Activated CD4-positive, alpha-beta T cell treated with anti-CD3 and anti-CD28 coated beads, Interleukin-10, Interleukin-2, amounts not matched to agents 100 ng/mL and 50 ng/mL, durations not matched to agents 16 hours and 8 hours (primary cell): ENCODE results near the gene TSC22D1.

ENCODE experiments used
- DNase-seq: peaks from one replicate; pipeline ENCODE4 v3.0.0-alpha.2; 2020

TSC22D1 gene

GRCh38 chr13:44401577-44401976 is 174.6 kb downstream of the TSC22D1 start:
- DNase-seq: no peak

- no peak for DNase-seq
Measured at GRCh38 chr13:44400736-44401135, 175.4 kb downstream of the TSC22D1 start.

GRCh38 chr13:44399074-44399473 is 177.1 kb downstream of the TSC22D1 start:
- DNase-seq: no peak

DNA sequence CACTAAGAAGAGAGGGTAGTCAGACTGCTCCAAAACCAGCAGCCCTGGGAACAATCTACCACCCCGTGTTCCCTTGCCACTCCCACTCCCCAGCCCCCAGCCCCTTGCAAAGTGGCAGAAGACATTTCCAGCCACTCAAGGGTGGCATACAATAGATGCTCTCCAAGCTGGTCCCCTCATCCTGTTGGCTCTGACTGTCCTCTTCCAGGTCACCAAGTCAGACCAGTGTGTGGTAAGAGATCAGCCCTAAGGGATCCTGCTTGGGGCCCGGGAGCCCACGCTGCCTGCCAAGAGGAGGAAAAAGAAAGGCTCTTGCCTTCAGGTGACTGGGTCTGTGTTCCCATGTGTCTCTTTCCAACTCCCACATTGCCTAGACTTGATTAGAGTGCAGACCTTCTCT is 177.5 kb downstream of the TSC22D1 start:
- no peak for DNase-seq

GRCh38 chr13:44397766-44398223 is 178.3 kb downstream of the TSC22D1 start:
- DNase-seq: no peak

DNA sequence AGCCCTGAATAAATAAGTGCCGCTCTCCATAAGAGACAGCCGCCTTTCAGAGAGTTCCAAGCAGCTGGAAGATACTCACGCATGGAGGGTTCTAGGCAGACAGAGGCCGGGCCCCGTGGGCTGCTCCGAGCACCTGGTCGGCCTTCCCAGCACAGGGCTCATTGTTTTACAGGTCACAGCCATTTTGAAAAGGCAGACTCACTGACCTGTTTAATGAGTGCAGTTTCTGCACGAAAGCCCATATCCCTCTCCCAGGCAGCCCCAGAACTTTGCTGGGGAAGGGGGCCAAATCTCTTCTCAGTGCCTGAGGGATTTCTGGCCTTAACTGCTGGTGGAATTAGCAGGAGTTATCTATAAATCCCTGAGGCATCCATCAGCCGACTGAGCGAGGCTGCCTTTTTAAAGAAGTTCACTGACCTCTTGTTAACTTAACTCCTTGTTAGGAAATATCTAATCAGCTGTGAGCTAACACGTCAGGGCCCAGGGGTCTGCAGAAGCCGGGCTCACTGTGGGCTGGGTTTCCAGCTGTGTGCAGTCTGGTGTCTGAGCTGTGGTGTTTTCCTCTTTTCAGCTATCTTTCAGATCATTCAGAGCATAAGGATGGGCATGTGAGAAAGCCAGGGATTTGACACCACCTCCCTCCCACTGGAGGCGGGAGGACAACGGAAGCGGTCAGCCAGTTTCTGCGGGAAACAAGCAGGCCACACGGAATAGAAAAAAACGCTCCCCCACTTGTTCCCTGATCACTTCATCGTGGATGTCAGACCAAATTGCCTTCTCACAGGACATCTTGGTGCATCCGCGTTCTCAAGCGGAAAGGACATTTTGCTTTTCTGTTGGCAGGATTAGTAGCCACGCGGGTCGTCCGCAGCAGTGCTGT is 179.2 kb downstream of the TSC22D1 start:
- DNase-seq: no peak

GRCh38 chr13:44395976-44396694 is 180.0 kb downstream of the TSC22D1 start:
- no peak for DNase-seq

- DNase-seq: no peak
Measured at GRCh38 chr13:44394658-44395057, 181.5 kb downstream of the TSC22D1 start.

- DNase-seq: no peak
Measured at GRCh38 chr13:44393391-44393790, 182.7 kb downstream of the TSC22D1 start.

DNA sequence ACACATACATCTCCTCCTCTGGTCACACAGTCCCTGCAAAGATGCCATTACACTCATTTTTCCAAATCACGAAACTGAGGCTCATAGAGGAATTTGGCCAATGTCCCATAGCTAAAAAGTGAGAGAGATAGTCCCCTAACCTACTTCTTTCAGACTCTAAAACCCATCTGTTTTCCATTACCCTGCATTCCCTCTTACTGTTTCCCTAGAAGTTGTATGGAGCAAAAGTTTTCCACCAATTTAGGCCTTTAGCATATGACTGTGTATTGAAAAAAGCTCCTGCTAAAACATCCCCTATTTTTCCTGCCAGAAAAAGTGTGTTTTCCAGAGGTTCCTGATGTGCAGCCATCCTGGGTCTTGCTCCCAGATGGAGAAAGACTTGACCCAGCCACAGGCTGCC is 186.3 kb downstream of the TSC22D1 start:
- DNase-seq: no peak

GRCh38 chr13:44389060-44389666 is 187.0 kb downstream of the TSC22D1 start:
- DNase-seq: no peak

- DNase-seq: no peak
Measured at GRCh38 chr13:44388427-44389059, 187.6 kb downstream of the TSC22D1 start.

- no peak for DNase-seq
Measured at GRCh38 chr13:44386913-44387556, 189.1 kb downstream of the TSC22D1 start.

DNA sequence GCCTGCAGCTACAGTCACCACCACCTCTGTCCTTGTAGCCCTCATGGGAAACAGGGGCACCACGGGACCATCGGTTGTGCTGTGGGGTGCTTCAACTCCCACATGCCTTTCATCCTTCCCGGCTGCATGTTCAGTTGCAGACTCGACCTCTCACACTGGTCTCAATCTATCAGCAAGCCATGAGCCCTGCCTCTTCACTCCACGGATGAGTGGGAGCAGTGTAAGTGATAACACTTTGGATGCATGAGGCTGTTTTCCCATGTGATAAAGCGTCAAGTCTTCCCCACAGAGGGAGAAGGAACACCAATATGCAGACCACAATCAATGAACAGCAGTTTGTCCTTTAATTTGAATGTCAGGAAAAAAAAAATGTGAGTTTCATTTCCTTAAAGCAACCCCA is 190.3 kb downstream of the TSC22D1 start:
- no peak for DNase-seq

- DNase-seq: no peak
Measured at GRCh38 chr13:44385401-44385800, 190.7 kb downstream of the TSC22D1 start.

DNA sequence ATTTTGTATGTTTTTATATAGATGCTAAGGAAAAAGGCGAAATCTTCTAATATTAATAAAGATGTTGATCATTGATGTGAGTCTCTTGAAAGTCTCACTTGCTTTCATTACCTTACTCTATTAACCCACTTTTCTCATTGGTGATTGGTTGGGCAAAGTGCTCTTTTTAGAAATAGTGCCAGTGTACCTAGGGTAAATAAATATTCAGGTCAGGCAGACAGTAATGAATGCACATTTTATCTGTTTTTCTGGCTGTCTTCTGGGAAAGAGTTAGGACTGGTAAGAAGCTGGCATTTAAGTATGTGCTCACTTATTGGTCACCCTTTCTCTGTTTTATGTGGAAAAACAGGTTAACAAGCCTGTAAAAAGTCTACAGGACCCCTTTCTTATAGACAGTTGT is 191.4 kb downstream of the TSC22D1 start:
- no peak for DNase-seq

DNA sequence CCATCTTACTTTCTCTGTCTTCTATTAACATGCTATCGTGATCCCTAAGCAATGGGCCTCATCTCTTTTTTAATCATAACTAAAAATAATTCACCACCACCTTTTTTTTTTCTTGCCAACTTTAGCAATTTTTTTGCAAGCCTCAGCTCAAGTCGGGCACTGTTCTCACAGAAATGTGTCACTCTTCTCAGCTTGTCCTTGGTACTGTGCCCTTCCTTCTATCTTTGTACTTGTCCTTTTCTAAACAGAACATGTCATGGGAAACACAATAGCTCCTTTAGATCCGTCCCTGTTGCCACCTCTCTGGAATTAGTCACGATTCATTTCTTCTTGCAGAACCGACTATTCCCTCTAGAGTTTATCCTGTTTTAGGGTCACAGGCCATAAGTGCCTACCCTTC is 192.2 kb downstream of the TSC22D1 start:
- no peak for DNase-seq

DNA sequence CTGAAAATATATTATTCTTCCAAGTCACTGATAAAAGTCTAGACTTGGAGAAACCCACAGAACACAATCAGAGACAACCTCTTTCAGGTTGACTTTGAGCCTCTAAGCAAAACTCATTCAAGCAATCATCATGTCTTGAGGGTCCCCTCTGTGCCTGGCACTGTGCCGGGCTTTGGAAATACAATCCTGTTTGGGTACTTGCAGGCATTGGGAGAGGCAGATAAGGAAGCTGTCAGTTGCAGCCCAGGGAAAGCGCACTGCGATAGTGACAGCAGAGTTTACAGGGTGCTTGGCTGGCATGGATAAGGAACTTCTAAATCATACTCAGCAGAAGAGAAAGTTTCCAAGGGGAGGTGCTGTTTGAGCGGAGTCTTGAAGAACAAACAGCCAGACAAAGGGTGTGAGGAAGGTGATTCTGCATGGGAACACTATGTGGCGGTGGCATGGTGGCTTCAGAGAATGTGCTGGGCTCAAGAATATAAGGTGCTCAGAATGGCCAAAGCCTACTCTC is 193.4 kb downstream of the TSC22D1 start:
- no peak for DNase-seq
